Measurements from ENCODE around the gene DENND6B.

DNA sequence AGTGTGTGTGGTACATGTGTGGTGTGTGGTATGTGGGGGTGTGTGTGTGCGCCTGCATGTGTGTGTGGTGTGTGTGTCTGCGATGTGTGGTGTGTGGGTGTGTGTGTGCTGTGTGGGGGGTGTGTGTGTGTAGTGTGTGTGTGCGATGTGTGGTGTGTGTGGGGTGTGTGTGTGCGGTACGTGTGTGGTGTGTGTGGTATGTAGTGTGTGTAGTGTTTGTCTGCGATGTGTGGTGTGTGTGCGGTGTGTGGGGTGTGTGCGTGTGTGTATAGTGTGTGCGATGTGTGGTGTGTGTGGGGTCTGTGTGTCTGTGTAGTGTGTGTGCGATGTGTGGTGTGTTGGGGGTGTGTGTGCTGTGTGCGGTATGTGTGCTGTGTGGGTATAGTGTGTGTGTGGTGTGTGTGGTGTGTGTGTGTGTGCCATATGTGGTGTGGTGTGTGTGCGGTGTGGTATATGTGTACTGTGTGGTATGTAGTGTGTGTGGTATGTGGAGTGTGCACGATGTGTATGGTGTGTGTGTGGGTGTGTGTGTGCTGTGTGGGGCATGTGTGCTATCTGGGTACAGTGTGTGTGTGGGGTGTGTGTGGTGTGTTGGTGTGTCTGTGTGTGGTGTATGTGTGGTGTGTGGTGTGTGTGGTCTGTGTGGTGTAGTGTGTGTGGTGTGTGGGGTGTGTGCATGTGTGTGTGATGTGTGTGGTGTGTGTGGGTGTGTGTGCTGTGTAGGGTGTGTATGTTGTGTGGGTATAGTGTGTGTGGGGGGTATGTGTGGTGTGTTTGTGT, 10.6 kb upstream of the DENND6B start:
- no peak for TF ChIP-seq JUN (CRISPR knock-in tag; IDR thresholded peaks at IDR 0.05)
- TF ChIP-seq AHR (CRISPR knock-in tag; IDR thresholded peaks at IDR 0.05): no peak
- TF ChIP-seq ZSCAN9 (CRISPR knock-in tag; IDR thresholded peaks at IDR 0.05; ENCODE audit: borderline replicate concordance): no peak
- TF ChIP-seq, protein P1, sequence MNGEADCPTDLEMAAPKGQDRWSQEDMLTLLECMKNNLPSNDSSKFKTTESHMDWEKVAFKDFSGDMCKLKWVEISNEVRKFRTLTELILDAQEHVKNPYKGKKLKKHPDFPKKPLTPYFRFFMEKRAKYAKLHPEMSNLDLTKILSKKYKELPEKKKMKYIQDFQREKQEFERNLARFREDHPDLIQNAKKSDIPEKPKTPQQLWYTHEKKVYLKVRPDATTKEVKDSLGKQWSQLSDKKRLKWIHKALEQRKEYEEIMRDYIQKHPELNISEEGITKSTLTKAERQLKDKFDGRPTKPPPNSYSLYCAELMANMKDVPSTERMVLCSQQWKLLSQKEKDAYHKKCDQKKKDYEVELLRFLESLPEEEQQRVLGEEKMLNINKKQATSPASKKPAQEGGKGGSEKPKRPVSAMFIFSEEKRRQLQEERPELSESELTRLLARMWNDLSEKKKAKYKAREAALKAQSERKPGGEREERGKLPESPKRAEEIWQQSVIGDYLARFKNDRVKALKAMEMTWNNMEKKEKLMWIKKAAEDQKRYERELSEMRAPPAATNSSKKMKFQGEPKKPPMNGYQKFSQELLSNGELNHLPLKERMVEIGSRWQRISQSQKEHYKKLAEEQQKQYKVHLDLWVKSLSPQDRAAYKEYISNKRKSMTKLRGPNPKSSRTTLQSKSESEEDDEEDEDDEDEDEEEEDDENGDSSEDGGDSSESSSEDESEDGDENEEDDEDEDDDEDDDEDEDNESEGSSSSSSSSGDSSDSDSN (CRISPR knock-in tag; IDR thresholded peaks at IDR 0.05): no peak
- no peak for TF ChIP-seq ZNF121 (CRISPR knock-in tag; IDR thresholded peaks at IDR 0.05)
- TF ChIP-seq, protein P2, sequence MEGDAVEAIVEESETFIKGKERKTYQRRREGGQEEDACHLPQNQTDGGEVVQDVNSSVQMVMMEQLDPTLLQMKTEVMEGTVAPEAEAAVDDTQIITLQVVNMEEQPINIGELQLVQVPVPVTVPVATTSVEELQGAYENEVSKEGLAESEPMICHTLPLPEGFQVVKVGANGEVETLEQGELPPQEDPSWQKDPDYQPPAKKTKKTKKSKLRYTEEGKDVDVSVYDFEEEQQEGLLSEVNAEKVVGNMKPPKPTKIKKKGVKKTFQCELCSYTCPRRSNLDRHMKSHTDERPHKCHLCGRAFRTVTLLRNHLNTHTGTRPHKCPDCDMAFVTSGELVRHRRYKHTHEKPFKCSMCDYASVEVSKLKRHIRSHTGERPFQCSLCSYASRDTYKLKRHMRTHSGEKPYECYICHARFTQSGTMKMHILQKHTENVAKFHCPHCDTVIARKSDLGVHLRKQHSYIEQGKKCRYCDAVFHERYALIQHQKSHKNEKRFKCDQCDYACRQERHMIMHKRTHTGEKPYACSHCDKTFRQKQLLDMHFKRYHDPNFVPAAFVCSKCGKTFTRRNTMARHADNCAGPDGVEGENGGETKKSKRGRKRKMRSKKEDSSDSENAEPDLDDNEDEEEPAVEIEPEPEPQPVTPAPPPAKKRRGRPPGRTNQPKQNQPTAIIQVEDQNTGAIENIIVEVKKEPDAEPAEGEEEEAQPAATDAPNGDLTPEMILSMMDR (CRISPR knock-in tag; IDR thresholded peaks at IDR 0.05): no peak
- no peak for TF ChIP-seq CREM (IDR thresholded peaks at IDR 0.05)
- no peak for TF ChIP-seq CREM (CRISPR knock-in tag; IDR thresholded peaks at IDR 0.05)
- TF ChIP-seq MED13 (CRISPR knock-in tag; IDR thresholded peaks at IDR 0.05): no peak
- no peak for TF ChIP-seq ZNF274 (CRISPR knock-in tag; IDR thresholded peaks at IDR 0.05)
- no peak for TF ChIP-seq MAFG (CRISPR knock-in tag; IDR thresholded peaks at IDR 0.05)
- TF ChIP-seq, protein P3, sequence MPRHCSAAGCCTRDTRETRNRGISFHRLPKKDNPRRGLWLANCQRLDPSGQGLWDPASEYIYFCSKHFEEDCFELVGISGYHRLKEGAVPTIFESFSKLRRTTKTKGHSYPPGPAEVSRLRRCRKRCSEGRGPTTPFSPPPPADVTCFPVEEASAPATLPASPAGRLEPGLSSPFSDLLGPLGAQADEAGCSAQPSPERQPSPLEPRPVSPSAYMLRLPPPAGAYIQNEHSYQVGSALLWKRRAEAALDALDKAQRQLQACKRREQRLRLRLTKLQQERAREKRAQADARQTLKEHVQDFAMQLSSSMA (CRISPR knock-in tag; IDR thresholded peaks at IDR 0.05): no peak
- no peak for TF ChIP-seq TCF12 (IDR thresholded peaks at IDR 0.05)
- no peak for TF ChIP-seq TCF12 (CRISPR knock-in tag; IDR thresholded peaks at IDR 0.05)
- TF ChIP-seq, protein P4, sequence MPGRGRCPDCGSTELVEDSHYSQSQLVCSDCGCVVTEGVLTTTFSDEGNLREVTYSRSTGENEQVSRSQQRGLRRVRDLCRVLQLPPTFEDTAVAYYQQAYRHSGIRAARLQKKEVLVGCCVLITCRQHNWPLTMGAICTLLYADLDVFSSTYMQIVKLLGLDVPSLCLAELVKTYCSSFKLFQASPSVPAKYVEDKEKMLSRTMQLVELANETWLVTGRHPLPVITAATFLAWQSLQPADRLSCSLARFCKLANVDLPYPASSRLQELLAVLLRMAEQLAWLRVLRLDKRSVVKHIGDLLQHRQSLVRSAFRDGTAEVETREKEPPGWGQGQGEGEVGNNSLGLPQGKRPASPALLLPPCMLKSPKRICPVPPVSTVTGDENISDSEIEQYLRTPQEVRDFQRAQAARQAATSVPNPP (CRISPR knock-in tag; IDR thresholded peaks at IDR 0.05): no peak

All from HepG2 (cell line).